ENCODE measurements around the gene LSM12. TPM values are rescaled to one million over a fixed set of nuclear protein-coding genes. Genes with fewer than 3 reads are reported as not detected.
A peak's percentile ranks its signal among the peaks of the same experiment; 100 is the strongest.

The LSM12 gene
- total RNA-seq, 2 experiments from 2014 or later = 68.3 to 76.8 TPM

DNA sequence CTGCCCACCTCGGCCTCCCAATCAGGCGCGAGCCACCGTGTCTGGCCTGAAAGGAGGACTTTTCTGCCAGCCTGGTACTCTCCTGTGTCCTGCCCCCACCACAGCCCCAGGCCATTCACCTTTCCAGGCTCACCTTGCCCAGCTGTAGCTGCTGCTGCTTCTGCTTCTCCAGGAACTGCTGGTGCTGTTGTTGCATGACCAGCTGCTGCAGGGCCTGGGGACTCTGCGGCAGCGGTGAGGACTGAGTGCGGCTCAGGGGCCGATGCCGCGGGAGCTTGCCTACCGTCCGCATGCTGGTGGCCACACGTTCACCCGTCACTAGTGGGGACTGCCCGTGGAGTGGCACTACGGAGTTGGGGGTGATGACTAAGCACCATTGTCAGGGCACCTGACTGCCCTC lies 21.8 kb upstream of the LSM12 start:
- Mint-ChIP-seq H3K4me1 (peaks cover 8% of the 10 kb centered on the region), H3K27me3 (no peaks in the 10 kb centered on the region), H3K4me3 (no peak overlapping the region), H3K9me3 (ENCODE audit: low read depth) (no peaks in the 10 kb centered on the region), H3K27ac (no peak overlapping the region), H3K36me3 (no peaks in the 10 kb centered on the region)
- CTCF ChIA-PET = no interaction called here
- DNase-seq (no peak), ATAC-seq (no peak)

- Mint-ChIP-seq H3K27ac (no peak overlapping the region), H3K27me3 (no peaks in the 10 kb centered on the region), H3K9me3 (ENCODE audit: low read depth) (no peaks in the 10 kb centered on the region), H3K4me1 (peaks cover 8% of the 10 kb centered on the region), H3K4me3 (no peak overlapping the region), H3K36me3 (no peaks in the 10 kb centered on the region)
- DNase-seq (no peak), ATAC-seq (no peak)
- CTCF ChIA-PET = interaction anchor here (0.6 kb wide), 1 partner anchor 31 kb away, joined by 3 read pairs; no protein-coding TSS in a partner anchor
These were observed 20.8 kb upstream of the LSM12 start for GRCh38 chr17:44087319-44087718.

DNA sequence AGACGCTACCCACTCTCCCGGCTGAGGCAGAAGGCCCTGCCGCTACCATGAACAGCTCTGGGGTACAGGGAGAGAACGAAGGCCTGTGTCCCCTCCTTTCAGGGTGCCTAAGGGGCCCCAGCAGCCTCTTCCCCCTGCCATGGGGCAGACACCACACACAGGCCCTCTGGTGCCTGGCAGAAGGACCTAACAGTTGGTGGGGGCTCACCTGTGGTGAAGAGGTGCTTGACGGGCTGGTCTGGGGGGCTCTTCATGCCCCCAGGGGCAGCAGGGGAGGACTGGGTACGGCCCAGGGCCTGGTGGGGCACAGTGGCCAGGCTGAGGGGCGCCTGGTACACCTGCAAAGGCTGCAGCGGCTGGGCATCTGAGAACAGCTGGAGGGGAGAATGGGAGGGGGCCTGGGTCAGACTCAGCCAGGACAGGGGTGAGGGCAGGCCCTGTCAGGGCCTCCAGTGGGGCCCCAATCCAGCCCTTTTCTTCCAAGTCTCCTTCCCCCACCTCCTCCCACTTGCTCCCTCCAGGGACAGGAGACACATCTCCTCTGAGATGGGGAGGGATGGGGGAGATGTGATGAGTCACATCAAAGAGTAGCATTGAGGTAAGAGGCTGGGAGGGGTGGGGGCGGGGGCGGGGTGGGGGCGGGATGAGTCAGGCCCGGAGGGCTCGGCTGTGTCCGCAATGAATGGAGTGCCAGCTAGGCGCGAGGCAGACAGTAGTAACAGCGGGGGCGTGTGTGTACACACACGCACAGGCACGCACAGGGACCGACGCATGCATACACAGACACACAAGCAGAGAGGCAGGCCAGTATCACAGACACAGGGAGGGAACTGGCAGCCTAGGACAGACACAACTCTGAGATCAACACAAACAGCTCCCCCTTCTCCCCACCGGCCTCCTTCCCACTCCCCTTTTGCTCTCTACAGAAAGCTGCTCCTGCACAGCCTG lies 20.2 kb upstream of the LSM12 start:
- DNase-seq (peak; percentile 58), ATAC-seq (peak; percentile 69)
- no peak overlapping the region for H3K4me3 Mint-ChIP-seq
- H3K36me3 Mint-ChIP-seq = no peaks in the 10 kb centered on the region
- no peaks in the 10 kb centered on the region for H3K27me3 Mint-ChIP-seq
- CTCF ChIA-PET = interaction anchor here (0.8 to 1.2 kb wide), 2 partner anchors 81 to 258 kb away, joined by 3 read pairs; partner anchors contain the start of gene GRN
- H3K4me1 Mint-ChIP-seq = peaks cover 8% of the 10 kb centered on the region
- H3K9me3 Mint-ChIP-seq (ENCODE audit: low read depth) = no peaks in the 10 kb centered on the region
- H3K27ac Mint-ChIP-seq = no peak overlapping the region

DNA sequence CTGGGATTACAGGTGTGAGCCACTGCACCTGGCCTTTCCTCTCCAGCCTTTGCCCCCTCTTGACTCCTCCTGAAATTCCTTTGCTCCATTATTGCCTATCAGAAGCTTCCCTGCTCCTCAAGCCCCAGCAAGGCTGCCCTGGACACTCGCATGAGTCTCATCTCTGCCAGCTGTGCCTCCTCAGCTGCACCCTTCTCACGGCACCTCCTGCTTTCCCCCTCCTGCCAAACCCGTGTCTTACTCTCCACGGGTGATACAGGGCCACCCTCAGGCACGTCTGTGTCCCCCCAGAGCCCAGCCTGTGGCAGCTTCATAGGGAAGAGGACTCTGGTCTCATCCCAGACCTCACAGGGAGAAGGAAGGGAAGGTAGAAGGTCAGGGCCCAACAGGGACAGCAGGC lies 19.4 kb upstream of the LSM12 start:
- H3K4me3 Mint-ChIP-seq = no peak overlapping the region
- ATAC-seq (no peak), DNase-seq (no peak)
- CTCF ChIA-PET = interaction anchor here (0.8 to 1.2 kb wide), 2 partner anchors 82 to 259 kb away, joined by 3 read pairs; partner anchors contain the start of gene GRN
- H3K36me3 Mint-ChIP-seq = no peaks in the 10 kb centered on the region
- no peaks in the 10 kb centered on the region for H3K9me3 Mint-ChIP-seq (ENCODE audit: low read depth)
- H3K4me1 Mint-ChIP-seq = peaks cover 8% of the 10 kb centered on the region
- no peaks in the 10 kb centered on the region for H3K27me3 Mint-ChIP-seq
- no peak overlapping the region for H3K27ac Mint-ChIP-seq

- peaks cover 8% of the 10 kb centered on the region for H3K4me1 Mint-ChIP-seq
- no peaks in the 10 kb centered on the region for H3K27me3 Mint-ChIP-seq
- no peaks in the 10 kb centered on the region for H3K36me3 Mint-ChIP-seq
These were observed 18.4 kb upstream of the LSM12 start for GRCh38 chr17:44084921-44085320.

DNA sequence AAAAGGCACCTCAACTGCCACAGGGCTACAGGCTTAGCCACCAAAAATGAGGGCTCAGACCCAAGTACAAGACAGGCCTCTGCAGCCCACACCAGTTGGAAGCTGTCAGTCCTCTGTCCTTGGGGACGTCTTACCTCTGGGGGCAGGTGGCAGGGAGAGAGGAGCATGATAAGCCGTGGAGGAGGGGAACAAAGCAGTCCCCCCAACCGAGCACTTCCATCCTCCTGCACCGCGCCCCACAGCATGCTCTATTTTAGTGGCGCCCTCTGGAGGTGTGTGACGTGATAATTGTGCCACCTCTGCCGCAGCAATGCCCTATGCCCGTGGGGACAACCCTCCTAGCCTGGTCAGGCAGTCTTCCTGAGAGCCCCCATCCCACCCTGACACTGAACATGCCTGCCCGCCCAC lies 17.7 kb upstream of the LSM12 start:
- H3K4me3 Mint-ChIP-seq = no peak overlapping the region
- H3K27ac Mint-ChIP-seq = no peak overlapping the region
- H3K27me3 Mint-ChIP-seq = no peaks in the 10 kb centered on the region
- no peaks in the 10 kb centered on the region for H3K9me3 Mint-ChIP-seq (ENCODE audit: low read depth)
- CTCF ChIA-PET = interaction anchor here (0.6 to 2.5 kb wide), 7 partner anchors 10 to 279 kb away, joined by 3 to 11 read pairs (median 7); no protein-coding TSS in a partner anchor
- DNase-seq = no peak
- H3K36me3 Mint-ChIP-seq = no peaks in the 10 kb centered on the region
- no peak for ATAC-seq
- H3K4me1 Mint-ChIP-seq = peaks cover 8% of the 10 kb centered on the region

More at GRCh38 chr17:44084921-44085320, 18.4 kb upstream of the LSM12 start:
- H3K9me3 Mint-ChIP-seq (ENCODE audit: low read depth) = no peaks in the 10 kb centered on the region
- H3K4me3 Mint-ChIP-seq = no peak overlapping the region
- no peak for ATAC-seq
- no peak overlapping the region for H3K27ac Mint-ChIP-seq
- CTCF ChIA-PET = interaction anchor here (2.0 to 2.5 kb wide), 2 partner anchors 11 to 26 kb away, joined by 7 to 11 read pairs; no protein-coding TSS in a partner anchor
- no peak for DNase-seq

GRCh38 chr17:44083250-44083849 lies 16.9 kb upstream of the LSM12 start:
- peaks cover 8% of the 10 kb centered on the region for H3K4me1 Mint-ChIP-seq
- no peak for ATAC-seq

DNA sequence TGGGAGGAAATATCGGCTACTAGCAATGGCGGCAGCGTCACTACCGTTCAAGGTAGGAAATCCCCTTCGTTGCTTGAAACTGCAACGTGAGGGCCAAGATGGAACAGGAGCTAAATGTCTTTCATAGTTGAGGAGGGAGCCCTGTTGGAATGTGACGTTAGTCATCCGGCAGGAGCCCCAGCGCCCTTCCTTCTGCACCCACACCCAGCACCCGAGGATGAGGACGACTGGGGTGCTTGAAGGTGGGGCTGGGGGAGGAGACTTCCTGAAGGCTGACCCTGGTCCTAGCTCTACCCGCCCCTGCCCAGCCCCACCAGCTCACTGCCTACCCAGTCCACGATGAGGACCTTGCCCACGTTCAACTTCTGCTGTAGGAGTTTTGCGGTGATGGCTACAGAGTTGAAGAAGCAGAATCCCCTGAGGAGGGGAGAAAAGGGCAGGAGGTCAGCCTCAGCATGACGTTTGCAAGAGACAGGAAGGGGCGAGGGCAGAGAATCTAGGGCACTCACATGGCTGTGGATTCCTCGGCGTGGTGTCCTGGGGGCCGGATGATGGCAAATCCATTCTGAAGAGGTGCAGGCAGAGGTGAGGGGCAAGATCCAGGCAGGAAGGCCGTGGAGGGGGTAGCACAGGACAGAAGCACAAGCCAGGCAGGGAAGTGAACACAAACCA lies 15.9 kb upstream of the LSM12 start:
- Mint-ChIP-seq H3K4me3 (no peak overlapping the region), H3K36me3 (no peaks in the 10 kb centered on the region), H3K4me1 (peaks cover 6% of the 10 kb centered on the region), H3K27ac (no peak overlapping the region), H3K9me3 (ENCODE audit: low read depth) (no peaks in the 10 kb centered on the region), H3K27me3 (no peaks in the 10 kb centered on the region)
- ATAC-seq = no peak
- CTCF ChIA-PET = interaction anchor here (0.7 to 2.5 kb wide), 3 partner anchors 29 to 138 kb away, joined by 3 to 11 read pairs (median 9); partner anchors contain the start of gene HROB
- no peak for DNase-seq

More at GRCh38 chr17:44083250-44083849, 16.9 kb upstream of the LSM12 start:
- no peaks in the 10 kb centered on the region for H3K27me3 Mint-ChIP-seq
- DNase-seq = no peak
- H3K27ac Mint-ChIP-seq = no peak overlapping the region
- H3K9me3 Mint-ChIP-seq (ENCODE audit: low read depth) = no peaks in the 10 kb centered on the region
- CTCF ChIA-PET = interaction anchor here (0.6 to 2.5 kb wide), 10 partner anchors 9 to 280 kb away, joined by 3 to 11 read pairs (median 4); partner anchors contain the start of gene HROB
- no peaks in the 10 kb centered on the region for H3K36me3 Mint-ChIP-seq
- H3K4me3 Mint-ChIP-seq = no peak overlapping the region

DNA sequence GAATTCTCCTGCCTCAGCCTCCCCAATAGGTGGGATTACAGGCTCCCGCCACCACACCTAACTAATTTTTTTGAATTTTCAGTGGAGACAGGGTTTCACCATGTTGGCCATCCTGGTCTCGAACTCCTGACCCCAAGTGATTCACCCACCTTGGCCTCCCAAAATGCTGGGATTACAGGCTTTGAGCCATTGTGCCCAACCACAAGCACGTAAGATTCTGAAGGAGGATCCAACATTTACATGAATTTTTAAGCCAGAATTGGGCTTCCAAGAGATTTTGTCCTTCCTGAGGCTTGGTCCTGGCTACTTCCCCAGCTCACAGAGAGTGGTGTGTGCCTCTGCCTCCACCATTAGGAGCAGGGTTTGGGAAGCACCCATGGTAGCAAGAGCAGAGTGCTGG lies 15.2 kb upstream of the LSM12 start:
- H3K27ac Mint-ChIP-seq = no peak overlapping the region
- peaks cover 1% of the 10 kb centered on the region for H3K4me1 Mint-ChIP-seq
- no peaks in the 10 kb centered on the region for H3K27me3 Mint-ChIP-seq
- CTCF ChIA-PET = no interaction called here
- no peak for DNase-seq
- no peaks in the 10 kb centered on the region for H3K36me3 Mint-ChIP-seq
- H3K4me3 Mint-ChIP-seq = no peak overlapping the region
- ATAC-seq = no peak
- no peaks in the 10 kb centered on the region for H3K9me3 Mint-ChIP-seq (ENCODE audit: low read depth)

GRCh38 chr17:44079877-44080821 lies 13.7 kb upstream of the LSM12 start:
- Mint-ChIP-seq H3K36me3 (no peaks in the 10 kb centered on the region), H3K9me3 (ENCODE audit: low read depth) (no peaks in the 10 kb centered on the region), H3K27me3 (no peaks in the 10 kb centered on the region), H3K4me3 (no peak overlapping the region), H3K4me1 (no peaks in the 10 kb centered on the region), H3K27ac (no peak overlapping the region)
- DNase-seq (no peak), ATAC-seq (no peak)
- CTCF ChIA-PET = interaction anchor here (0.6 kb wide), 1 partner anchor 84 kb away, joined by 3 read pairs; no protein-coding TSS in a partner anchor

GRCh38 chr17:44078412-44078811 lies 11.9 kb upstream of the LSM12 start:
- Mint-ChIP-seq H3K36me3 (no peaks in the 10 kb centered on the region), H3K4me3 (no peak overlapping the region), H3K4me1 (no peaks in the 10 kb centered on the region), H3K27ac (no peak overlapping the region), H3K27me3 (no peaks in the 10 kb centered on the region), H3K9me3 (ENCODE audit: low read depth) (no peaks in the 10 kb centered on the region)
- no peak for DNase-seq
- CTCF ChIA-PET = no interaction called here
- ATAC-seq = no peak

- Mint-ChIP-seq H3K4me1 (peaks cover 4% of the 10 kb centered on the region), H3K4me3 (no peak overlapping the region), H3K27ac (no peak overlapping the region), H3K9me3 (ENCODE audit: low read depth) (no peaks in the 10 kb centered on the region), H3K36me3 (no peaks in the 10 kb centered on the region), H3K27me3 (no peaks in the 10 kb centered on the region)
- no peak for ATAC-seq
- no peak for DNase-seq
- CTCF ChIA-PET = no interaction called here
These were observed 11.1 kb upstream of the LSM12 start for GRCh38 chr17:44077595-44077909.

Measured in activated CD8-positive, alpha-beta memory T cell treated with anti-CD3 and anti-CD28 coated beads, Interleukin-2, amount 10 ng/mL, durations not matched to agents 7 days and 5 days (primary cell).